GM12864 (cell line): Measurements from ENCODE around the gene PUM1.

Experiments
- DNase-seq: peaks from one replicate; pipeline ENCODE4 v3.0.0-alpha.2; 2011; ENCODE audit warnings: low read depth
- H3K4me3 ChIP-seq: 2 replicates; pipeline ENCODE4 v1.5.1; 2011; ENCODE audit warnings: mild to moderate bottlenecking, low read depth, low read length, control low read depth
- TF ChIP-seq, protein P1 (sequence below): IDR thresholded peaks from 2 replicates; pipeline ENCODE4 v1.5.1; 2011; ENCODE audit warnings: low read depth, mild to moderate bottlenecking, moderate library complexity, low read length, control low read depth, inconsistent platforms; ENCODE audit errors: missing control alignments

Gene PUM1

DNA sequence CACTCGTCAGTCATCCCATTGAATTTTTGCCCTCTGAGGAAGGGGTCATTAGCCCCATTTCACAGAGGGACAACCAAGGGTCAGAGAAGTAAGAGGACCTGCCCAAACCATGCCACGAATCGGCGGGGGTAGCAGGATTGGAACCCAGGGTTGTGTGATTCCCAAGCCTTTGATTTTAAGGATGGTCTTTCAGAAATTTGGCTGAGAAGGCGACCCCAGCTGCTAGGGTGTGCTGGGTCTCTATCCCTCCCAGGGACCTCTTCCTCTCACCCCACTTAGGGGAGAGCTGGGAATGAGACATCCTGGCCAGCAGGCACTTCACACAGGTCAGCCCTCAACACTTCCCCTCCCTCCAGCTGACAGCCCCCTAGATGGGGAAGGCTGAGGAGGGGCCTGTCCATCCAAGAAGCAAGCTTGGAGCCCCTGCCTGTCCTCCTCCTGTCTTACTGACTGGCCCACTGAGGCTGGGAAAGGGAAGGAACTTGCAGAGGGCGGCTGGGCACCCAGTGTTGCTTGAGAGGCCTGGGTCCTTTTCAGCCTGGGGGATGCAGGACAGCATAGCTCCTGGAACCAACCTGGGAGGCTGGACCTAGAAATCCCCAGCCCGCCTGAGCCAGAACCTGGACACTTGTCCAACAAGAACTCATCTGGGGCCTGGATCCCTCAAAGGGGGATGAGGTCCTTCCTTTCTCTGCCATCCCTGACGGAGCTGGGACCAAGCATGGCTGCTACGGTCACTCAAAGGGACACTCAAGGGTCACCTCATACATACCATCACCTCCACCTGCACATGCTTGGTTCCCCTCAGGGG is 158.7 kb downstream of the PUM1 start:
- no peak for DNase-seq
- TF ChIP-seq, protein P1, sequence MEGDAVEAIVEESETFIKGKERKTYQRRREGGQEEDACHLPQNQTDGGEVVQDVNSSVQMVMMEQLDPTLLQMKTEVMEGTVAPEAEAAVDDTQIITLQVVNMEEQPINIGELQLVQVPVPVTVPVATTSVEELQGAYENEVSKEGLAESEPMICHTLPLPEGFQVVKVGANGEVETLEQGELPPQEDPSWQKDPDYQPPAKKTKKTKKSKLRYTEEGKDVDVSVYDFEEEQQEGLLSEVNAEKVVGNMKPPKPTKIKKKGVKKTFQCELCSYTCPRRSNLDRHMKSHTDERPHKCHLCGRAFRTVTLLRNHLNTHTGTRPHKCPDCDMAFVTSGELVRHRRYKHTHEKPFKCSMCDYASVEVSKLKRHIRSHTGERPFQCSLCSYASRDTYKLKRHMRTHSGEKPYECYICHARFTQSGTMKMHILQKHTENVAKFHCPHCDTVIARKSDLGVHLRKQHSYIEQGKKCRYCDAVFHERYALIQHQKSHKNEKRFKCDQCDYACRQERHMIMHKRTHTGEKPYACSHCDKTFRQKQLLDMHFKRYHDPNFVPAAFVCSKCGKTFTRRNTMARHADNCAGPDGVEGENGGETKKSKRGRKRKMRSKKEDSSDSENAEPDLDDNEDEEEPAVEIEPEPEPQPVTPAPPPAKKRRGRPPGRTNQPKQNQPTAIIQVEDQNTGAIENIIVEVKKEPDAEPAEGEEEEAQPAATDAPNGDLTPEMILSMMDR = no peak
- H3K4me3 ChIP-seq = no peak overlapping the region

DNA sequence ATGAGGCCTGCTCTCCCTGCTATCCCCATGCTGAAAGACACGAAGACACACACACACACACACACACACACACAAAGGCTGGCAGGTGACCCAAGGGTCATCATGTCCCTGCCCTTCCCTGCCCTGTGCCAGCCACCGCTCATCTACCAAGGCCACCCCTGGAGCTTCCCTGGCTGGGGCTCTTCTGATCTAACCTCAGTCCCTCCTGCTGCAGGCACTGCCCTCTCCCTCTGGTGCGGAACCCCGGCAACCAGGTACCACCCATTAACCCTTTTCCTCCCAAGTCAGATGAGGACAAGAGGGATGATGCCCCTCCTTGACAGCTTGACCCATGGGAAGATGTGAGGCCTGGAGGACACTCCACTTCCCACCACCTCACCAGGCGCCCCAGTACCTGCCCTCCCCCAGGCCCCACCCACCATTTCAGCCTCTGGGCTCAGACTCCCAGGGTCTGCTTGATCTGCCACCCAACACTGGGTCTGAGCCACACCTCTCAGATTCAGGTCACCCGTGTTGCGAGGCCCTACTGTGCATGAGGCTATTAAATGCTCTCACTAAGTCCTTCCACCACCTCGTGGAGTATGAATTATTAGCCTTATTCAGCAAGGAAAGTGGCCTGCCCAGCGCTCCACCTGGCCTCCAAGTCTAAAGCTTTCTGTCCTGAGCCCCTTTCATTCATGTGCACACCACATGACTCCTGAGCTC is 159.4 kb downstream of the PUM1 start:
- TF ChIP-seq, protein P1 = no peak
- H3K4me3 ChIP-seq = no peak overlapping the region
- DNase-seq = no peak

DNA sequence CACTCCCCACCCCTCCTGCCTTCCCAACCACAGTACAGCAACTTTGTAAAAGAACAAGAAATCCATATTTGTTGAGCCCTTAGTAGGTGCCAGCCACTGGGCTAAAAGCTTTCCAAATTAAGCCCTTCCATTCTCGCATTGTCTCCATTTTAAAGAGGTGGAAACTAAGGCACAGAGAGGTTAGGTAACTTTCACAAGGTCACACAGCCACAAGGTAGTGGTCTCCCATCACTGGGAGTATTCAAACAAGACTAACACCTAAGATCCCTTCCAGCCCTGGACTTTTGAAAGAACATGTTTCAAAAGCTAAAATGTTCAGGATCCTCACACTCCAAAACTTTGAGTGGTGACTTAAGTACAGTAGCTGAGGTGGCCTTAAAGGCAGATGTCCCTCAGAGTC is 160.1 kb downstream of the PUM1 start:
- TF ChIP-seq, protein P1 = no peak
- no peak overlapping the region for H3K4me3 ChIP-seq
- DNase-seq = no peak

DNA sequence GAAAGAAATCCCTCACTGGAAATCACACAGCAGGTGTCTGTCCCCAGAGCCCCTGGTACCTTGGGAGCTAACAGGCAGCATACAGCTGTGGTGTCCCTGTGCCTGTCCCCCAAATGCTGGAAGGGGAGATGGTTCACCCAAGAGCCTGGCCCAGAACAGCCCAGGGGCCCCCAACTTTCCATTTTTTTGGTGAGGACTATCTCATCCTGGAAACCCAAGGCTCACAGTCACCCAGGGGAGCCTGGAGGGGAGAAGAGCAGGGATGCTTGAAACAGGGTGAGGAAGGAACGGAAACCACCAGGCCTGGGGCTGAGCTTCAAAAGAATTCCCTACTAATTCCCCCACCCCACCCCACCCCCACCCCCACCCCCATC is 160.6 kb downstream of the PUM1 start:
- TF ChIP-seq, protein P1 = no peak
- DNase-seq = no peak
- no peak overlapping the region for H3K4me3 ChIP-seq

DNA sequence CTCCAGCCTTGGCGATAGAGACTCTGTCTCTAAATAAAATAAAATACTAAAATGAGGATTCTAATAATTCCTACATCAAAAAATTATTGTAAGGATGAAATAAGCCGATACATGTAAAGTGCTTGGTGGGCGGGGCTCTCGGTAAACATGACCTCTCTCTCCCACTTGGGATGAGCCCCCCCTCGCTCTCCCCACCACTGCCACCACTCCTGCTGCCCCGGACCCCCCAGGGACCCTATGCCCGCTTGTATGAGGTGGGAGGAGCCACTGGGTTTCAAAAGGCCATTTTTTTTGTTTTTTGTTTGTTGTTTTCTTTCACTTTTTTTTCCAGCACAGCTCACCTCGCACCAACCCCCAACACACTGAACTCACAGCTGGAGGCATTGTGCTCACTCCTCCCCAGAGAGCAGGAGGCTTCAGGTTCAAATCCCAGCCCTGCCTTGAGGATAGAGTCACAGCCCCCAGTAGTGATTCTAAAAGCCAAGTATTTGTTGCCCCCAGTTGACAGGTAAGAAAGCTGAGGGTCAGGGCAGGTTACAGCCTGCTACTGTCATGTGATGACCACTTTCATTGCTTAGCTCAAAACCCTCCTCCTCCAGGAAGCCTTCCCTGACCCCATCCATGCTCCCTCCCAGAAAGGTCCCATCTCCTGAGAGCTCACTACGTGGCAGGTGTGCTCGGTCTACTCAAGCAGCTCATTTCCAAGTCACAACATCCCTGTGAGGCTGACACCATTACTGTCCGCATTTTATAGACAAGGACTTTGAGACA is 161.1 kb downstream of the PUM1 start:
- no peak overlapping the region for H3K4me3 ChIP-seq
- TF ChIP-seq, protein P1 = no peak
- DNase-seq = no peak

DNA sequence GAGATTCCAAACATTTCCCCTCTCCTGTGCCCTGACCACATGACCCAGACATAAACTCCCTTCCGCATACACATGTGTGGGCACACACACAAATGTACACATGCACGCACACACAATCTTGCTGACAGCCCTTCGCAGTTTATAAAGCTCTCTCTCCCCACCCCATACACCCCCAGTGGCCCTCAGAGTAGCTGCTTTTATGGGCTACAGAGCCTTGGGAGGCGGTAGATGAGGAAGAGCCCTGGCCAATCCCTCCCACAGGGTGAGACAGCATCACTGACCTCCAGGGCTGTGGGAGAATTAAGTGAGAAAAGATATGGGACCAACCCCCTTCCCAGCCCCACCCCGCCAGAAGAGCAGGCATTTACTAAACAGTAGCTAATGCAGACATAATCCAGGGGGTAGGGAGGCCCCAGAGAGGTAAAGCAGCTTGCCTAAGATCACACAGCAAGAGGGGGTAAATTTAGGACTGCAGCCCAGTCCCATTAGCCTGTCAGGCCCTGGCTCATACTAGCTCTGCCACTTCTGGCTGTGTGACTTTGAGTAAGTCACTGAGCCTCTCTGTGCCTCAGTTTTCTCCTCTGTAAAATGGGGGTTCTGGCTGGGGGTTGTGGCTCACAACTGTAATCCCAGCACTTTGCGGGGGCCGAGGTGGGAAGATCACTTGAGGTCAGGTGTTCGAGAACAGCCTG is 162.0 kb downstream of the PUM1 start:
- H3K4me3 ChIP-seq = no peak overlapping the region
- TF ChIP-seq, protein P1 = no peak
- DNase-seq = no peak
